ENCODE results near the gene MRPL34.
A peak's percentile ranks its signal among the peaks of the same experiment; 100 is the strongest.
"Not testable (repeated sequence)": the region's sequence is repeated elsewhere in the genome, so short reads cannot be mapped to it uniquely, and the experiment has no call there.

Gene MRPL34

GRCh38 chr19:17286263-17286662, 19.4 kb upstream of the MRPL34 start:
- no peak for DNase-seq

DNA sequence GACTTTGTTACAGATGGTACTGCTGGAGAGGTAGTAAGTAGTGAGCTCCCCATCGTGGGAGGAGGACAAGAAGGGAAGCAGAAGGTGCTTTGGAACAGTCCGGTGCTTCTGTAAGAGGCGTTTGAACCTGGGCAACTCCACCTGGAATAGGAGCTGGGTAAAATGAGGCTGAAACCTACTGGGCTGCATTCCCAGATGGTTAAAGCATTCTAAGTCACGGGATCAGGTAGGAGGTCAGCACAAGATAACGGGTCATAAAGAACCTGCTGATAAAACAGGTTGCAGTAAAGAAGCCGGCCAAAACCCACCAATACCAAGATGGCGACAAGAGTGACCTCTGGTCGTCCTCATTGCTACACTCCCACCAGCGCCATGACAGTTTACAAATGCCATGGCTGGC, 18.9 kb upstream of the MRPL34 start:
- DNase-seq, result no peak

- DNase-seq, result peak; percentile 82
Observed at GRCh38 chr19:17289489-17289888, 16.2 kb upstream of the MRPL34 start.

- peak; percentile 87 for DNase-seq
Observed at GRCh38 chr19:17292301-17293074, 13.2 kb upstream of the MRPL34 start.

GRCh38 chr19:17293605-17294004, 12.1 kb upstream of the MRPL34 start:
- no peak for DNase-seq

GRCh38 chr19:17294051-17294891, 11.4 kb upstream of the MRPL34 start:
- no peak for DNase-seq

DNA sequence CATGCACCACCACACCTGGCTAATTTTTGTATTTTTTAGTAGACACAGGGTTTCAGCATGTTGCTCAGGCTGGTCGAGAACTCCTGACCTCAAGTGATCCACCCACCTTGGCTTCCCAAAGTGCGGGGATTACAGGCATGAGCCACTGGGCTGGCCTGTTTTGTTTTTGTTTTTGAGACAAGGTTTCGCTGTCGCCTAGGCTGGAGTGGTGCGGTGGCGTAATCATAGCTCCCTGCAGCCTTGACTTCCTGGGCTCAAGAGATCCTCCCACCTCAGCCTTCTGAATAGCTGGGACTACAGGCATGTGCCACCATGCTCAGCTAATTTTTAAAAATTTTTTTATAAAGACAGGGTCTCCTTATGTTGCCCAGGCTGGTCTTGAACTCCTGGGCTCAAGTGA, 10.1 kb upstream of the MRPL34 start:
- DNase-seq, result not testable (repeated sequence)

DNA sequence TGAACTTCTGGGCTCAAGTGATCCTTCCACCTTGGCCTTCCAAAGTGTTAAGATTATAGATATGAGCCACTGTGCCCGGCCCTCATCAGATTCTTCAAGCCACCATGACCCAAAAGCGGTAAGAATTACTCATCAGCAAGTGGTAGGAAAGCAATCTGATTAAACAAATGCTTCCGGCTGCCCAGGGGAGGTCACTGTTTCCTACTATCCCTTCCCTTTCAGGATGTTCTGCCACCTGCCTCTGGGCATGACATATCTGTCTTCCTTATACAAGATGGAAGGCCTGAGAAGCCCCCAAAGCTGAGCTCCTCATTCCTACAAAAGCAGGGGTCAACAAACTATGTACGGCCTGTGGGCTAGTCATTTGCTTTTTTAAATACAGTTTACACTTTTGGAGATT, 9.4 kb upstream of the MRPL34 start:
- no peak for DNase-seq

- DNase-seq, result no peak
Observed at GRCh38 chr19:17296976-17297375, 8.7 kb upstream of the MRPL34 start.

GRCh38 chr19:17300992-17301619, 4.6 kb upstream of the MRPL34 start:
- no peak for DNase-seq

DNA sequence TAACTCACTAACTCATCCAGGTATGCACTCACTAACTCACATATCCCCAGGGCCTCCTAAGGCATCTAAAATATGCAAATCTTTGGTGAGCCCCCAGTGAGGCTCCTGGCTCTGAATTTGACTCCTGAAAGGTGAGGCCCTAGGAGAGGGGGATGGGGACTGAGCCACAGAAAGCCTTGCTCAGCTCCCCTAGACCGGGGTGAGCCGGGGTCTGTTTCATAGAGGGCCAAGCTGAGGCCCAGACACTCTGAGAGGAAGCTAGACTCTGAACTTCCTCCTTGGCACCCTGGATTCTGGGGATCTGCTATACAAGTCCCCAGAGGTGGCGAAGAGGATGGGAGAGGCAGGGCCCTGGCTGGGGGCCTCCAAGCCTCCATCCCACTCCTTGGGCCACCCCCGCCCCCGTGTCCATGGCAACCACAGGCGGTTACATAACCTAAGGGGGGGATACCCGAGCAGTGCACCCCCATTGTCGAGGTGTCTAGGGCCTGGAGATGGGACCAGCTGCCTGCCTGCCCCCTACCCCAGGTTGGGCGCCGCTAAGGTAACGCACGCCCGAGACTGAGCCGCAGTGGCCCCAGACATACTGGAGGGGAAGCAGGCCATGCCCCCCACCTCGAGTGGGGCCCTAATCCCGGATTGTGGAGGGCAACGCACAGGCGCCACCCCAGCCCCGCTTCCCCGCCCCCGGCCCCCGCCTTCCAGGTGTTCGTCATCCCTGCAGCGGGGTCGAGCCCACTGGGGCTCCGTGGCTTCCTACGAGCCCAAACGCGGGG, 3.1 kb upstream of the MRPL34 start:
- DNase-seq, result no peak

GRCh38 chr19:17303167-17303939, 2.3 kb upstream of the MRPL34 start, which contains the start of gene ABHD8:
ABHD8 (minus strand) TSS chr19:17303425; CDS start chr19:17301616, 1,809 bp downstream.
- DNase-seq, result peak; percentile 93

GRCh38 chr19:17303940-17304267, 1.8 kb upstream of the MRPL34 start:
- no peak for DNase-seq

GRCh38 chr19:17304386-17305215, 1.1 kb upstream of the MRPL34 start:
- no peak for DNase-seq

DNA sequence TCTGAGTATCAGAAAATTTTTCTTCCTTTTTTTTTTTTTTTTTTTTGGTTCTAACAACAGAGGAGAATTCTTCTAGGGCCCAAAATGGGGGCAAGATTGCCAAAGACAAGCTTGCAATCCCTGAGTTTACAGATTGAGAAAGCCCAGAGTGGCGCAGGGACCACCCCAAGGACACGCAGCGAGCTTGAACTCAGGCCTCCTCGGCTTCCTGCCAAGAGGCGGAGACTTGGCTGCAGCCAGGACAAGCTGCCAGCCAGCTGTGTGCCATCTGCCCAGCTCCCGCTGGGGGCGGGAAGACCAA, 506 bp upstream of the MRPL34 start:
- no peak for DNase-seq

- no peak for DNase-seq
Observed at GRCh38 chr19:17306285-17306714, 628 bp downstream of the MRPL34 start.

GRCh38 chr19:17307876-17308377, 2.3 kb downstream of the MRPL34 start:
- no peak for DNase-seq

GRCh38 chr19:17309198-17309964, 3.7 kb downstream of the MRPL34 start, which contains the start of gene DDA1:
DDA1 (plus strand) TSS chr19:17309563; CDS start chr19:17309655, 92 bp downstream.
- peak; percentile 100 for DNase-seq

DNA sequence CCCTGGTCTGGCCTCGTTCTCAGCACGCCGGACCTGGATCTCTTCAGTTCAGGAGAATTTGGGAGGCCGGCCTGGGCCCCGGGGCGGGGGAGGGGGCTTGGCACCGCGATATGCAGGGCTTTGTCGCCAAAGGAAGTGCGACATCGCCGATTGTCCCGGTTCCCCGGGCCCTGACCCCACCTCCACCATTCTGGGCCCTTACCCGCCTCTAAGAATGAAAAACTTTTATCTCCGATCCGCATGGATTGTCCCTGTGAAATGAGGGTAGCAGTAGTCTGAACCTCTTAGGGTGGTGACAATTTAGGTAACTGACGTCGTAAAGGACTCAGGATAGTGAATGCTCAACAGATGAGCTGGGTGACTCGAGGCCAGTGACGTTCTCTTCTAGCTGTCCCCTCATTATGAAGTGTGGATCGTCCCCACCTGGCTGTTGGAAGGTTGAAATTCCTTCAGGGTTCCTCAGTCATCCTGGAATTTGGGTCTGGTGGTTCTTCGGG, 4.3 kb downstream of the MRPL34 start:
- DNase-seq, result no peak

Measured in fibroblast of skin of right quadriceps (primary cell).